ENCODE data around the gene CSNK1A1. TPM values are rescaled to one million over a fixed set of nuclear protein-coding genes. Genes with fewer than 3 reads are reported as not detected.
A peak's percentile ranks its signal among the peaks of the same experiment; 100 is the strongest.

The CSNK1A1 gene
- total RNA-seq, 1 donor from 2014 or later = 198 TPM

DNA sequence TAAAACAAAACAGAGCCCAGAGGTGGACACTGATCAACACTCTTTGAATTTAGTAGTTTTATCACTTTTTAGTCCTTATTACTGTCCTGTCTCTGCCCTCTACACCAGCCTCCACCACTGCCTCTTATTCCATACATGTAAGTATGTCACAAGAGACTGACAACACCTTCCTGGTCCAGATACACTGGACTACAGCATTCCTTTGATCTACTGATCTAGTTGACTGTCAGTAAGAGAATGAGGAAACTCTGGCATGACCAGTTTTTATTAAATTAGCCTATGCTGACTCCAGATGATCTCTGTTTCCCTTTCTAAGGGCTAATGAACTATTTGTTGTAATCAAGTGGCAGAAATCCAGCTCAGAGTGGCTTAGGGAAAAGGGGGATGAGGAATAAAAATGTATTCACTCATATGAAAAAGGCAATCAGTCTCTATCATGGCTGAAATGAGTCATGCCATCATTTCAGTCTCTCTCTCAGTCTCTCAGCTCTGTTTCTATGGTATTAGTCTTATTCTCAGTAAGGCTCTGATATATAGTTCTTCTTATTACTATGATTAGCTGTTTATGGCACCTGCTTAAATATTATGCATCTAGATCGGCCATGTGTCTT, 35.6 kb upstream of the CSNK1A1 start:
- H3K27me3 ChIP-seq (ENCODE audit: low read depth) = no peaks in the 10 kb centered on the region
- no peak for DNase-seq
- H3K4me3 ChIP-seq = no peak overlapping the region
- peaks cover 46% of the 10 kb centered on the region for H3K4me1 ChIP-seq
- H3K9me3 ChIP-seq = no peaks in the 10 kb centered on the region
- H3K27ac ChIP-seq = peak overlapping the region; percentile 13
- no peak for ATAC-seq
- TF ChIP-seq, protein P1, sequence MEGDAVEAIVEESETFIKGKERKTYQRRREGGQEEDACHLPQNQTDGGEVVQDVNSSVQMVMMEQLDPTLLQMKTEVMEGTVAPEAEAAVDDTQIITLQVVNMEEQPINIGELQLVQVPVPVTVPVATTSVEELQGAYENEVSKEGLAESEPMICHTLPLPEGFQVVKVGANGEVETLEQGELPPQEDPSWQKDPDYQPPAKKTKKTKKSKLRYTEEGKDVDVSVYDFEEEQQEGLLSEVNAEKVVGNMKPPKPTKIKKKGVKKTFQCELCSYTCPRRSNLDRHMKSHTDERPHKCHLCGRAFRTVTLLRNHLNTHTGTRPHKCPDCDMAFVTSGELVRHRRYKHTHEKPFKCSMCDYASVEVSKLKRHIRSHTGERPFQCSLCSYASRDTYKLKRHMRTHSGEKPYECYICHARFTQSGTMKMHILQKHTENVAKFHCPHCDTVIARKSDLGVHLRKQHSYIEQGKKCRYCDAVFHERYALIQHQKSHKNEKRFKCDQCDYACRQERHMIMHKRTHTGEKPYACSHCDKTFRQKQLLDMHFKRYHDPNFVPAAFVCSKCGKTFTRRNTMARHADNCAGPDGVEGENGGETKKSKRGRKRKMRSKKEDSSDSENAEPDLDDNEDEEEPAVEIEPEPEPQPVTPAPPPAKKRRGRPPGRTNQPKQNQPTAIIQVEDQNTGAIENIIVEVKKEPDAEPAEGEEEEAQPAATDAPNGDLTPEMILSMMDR (IDR thresholded peaks at IDR 0.05) = no peak
- H3K36me3 ChIP-seq = no peaks in the 10 kb centered on the region
- intact Hi-C loops (cut with DNase I) = no loop called here

DNA sequence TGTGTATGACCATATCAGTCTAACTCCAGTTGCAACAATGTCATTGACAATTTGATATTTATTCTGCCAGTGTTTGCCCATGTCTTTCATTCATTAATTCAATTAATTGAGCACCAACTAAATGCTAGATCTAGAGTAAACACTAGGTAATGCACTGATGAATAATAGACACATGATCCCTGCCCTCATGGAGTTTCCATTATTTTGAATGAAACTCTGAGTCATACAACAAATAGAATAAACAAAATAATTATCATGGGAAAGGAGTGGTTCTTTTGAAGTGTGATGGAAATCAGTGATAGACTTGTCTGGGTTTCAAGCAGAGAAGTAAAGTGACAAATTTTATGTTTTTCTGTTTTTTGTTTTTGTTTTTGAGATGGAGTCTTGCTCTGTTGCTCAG, 34.7 kb upstream of the CSNK1A1 start:
- no peak overlapping the region for H3K4me3 ChIP-seq
- no peaks in the 10 kb centered on the region for H3K27me3 ChIP-seq (ENCODE audit: low read depth)
- DNase-seq = no peak
- TF ChIP-seq, protein P1 (IDR thresholded peaks at IDR 0.05) = no peak
- H3K4me1 ChIP-seq = peaks cover 49% of the 10 kb centered on the region
- intact Hi-C loops (cut with DNase I) = no loop called here
- H3K36me3 ChIP-seq = no peaks in the 10 kb centered on the region
- no peak for ATAC-seq
- peak overlapping the region; percentile 13 for H3K27ac ChIP-seq
- no peaks in the 10 kb centered on the region for H3K9me3 ChIP-seq

DNA sequence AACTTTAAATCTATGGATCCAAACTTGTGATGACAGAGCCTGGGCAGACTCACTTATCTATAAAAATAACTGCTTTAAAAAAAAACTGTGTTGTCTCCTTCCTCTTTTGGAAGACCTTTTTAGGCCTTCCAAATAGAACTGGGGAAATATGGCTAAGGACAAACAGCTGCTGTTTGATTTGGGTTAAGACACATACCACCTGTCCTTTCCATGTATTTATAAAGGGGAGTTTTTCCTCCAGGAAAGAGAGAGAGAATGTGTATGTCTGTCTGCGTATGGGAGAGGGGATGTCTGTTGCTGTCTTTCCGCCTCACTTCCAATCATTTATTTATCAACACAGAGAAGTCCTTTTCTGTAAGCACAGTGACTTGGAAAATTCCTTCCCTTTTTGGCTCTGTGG, 32.9 kb upstream of the CSNK1A1 start:
- Histone ChIP-seq H3K27ac (peak overlapping the region; percentile 20), H3K4me1 (peaks cover 49% of the 10 kb centered on the region), H3K4me3 (peak overlapping the region; percentile 1), H3K27me3 (ENCODE audit: low read depth) (no peaks in the 10 kb centered on the region), H3K36me3 (no peaks in the 10 kb centered on the region), H3K9me3 (no peaks in the 10 kb centered on the region)
- ATAC-seq (no peak), DNase-seq (no peak)
- TF ChIP-seq, protein P1 (IDR thresholded peaks at IDR 0.05) = no peak
- intact Hi-C loops (cut with DNase I) = no loop called here

DNA sequence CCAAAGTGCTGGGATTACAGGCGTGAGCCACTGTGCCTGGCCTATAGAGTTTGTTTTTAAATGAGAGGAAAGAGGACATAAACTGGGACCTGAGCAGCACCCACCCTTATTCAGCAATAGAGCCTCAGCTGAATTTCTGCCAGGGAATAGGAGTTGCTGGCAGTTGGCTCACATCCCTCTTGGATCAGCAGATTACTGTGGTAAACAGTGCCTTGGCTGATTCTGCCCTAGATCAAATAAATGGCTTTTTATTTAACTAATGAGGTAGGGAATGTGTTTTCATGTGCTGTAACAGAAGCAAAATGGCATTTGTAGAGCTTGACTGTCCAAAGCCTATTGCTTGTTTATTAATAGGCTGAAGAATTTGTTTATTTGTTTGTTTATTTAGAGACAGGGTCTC, 32.2 kb upstream of the CSNK1A1 start:
- H3K36me3 ChIP-seq = no peaks in the 10 kb centered on the region
- no peaks in the 10 kb centered on the region for H3K27me3 ChIP-seq (ENCODE audit: low read depth)
- H3K4me1 ChIP-seq = peaks cover 49% of the 10 kb centered on the region
- no peaks in the 10 kb centered on the region for H3K9me3 ChIP-seq
- no peak overlapping the region for H3K4me3 ChIP-seq
- no peak for DNase-seq
- intact Hi-C loops (cut with DNase I) = no loop called here
- H3K27ac ChIP-seq = peak overlapping the region; percentile 87
- peak; percentile 31 to 59 for ATAC-seq
- TF ChIP-seq, protein P1 (IDR thresholded peaks at IDR 0.05) = no peak

DNA sequence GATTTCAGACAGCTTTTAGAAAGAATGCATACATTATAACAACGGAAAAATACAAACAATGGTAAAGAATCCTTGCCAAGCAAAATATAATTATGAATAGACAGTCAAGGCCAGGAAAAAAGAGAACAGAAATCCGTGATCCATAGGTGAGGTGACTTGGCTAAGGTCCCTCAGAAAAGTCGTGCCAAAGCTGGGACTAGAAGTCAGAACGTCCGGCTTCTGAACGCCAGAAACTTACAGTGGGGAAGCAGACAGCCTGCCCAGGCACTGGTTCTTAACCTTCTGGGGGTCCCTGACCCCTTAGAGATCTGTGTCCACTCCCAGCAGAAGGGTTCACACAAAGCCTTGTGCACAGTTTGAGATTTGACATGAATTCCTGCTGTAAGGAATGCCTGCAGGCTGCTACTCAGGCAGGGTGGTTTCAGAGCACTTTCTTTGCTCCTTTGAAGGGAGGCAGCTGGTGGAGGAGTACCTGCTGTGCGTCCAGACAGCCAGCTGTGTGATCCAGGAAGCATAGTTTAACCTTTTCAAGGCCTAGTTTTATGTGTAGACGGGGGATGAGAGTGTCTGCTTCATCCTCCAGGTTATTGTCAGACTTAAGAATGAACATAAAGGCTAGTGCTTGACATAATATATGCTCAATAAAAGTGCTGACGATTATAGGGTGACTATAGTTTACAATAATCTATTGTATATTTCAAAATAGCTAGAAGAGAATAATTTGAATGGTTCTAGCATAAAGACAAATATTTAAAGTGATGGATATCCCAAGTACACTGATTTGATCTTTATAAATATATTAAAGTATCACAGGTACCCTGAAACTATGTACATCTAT, 30.9 kb upstream of the CSNK1A1 start:
- ATAC-seq = peak in 1 of 2 donors; percentile 39
- Histone ChIP-seq H3K27me3 (ENCODE audit: low read depth) (no peaks in the 10 kb centered on the region), H3K4me3 (peak overlapping the region; percentile 62), H3K27ac (peak overlapping the region; percentile 87), H3K9me3 (no peaks in the 10 kb centered on the region), H3K36me3 (no peaks in the 10 kb centered on the region), H3K4me1 (peaks cover 47% of the 10 kb centered on the region)
- DNase-seq = no peak
- intact Hi-C loops (cut with DNase I) = no loop called here
- TF ChIP-seq, protein P1 (IDR thresholded peaks at IDR 0.05) = no peak
